AG04450 (cell line): ENCODE results near the gene PDIA5. TPM values are rescaled to one million over a fixed set of nuclear protein-coding genes. Genes with fewer than 3 reads are reported as not detected.
"Not testable (repeated sequence)": the region's sequence is repeated elsewhere in the genome, so short reads cannot be mapped to it uniquely, and the experiment has no call there.

Experiments used
- CTCF ChIA-PET: fragments of 300-600, 350-600 bp; formaldehyde crosslinking; extraction: SDS; loops from one replicate; lab custom pipeline; 2022; ENCODE audit warnings: antibody characterized with exemption, inconsistent platforms; lab: Charles Lee
- POLR2A ChIA-PET: fragments of 350-600 bp; formaldehyde crosslinking; extraction: SDS; loops from one replicate; lab custom pipeline; 2021; ENCODE audit warnings: antibody characterized with exemption, inconsistent platforms; lab: Yijun Ruan, JAX
- DNase-seq: peaks from one replicate; pipeline ENCODE4 v3.0.0-alpha.2; 2011; ENCODE audit warnings: low read depth, low spot score
- H3K27ac ChIP-seq: one replicate; pipeline ENCODE4 v1.5.1; 2012; ENCODE audit warnings: low read depth, low read length, control low read depth
- H3K27me3 ChIP-seq: one replicate; pipeline ENCODE4 v1.6.0; 2012; ENCODE audit warnings: low read length; ENCODE audit not compliant: control insufficient read depth, insufficient read depth
- H3K4me3 ChIP-seq: 2 replicates; pipeline ENCODE4 v1.5.1; 2011; ENCODE audit warnings: mild to moderate bottlenecking, low read depth, low read length, control low read depth
- H3K9me3 ChIP-seq: 2 replicates; pipeline ENCODE4 v1.5.1; 2012; ENCODE audit warnings: low read length; ENCODE audit not compliant: control insufficient read depth, insufficient read depth
- CTCF ChIP-seq: IDR thresholded peaks from 2 replicates; pipeline ENCODE4 v1.5.1; 2011; ENCODE audit warnings: low read depth, low read length, control low read depth, inconsistent platforms
- polyA plus RNA-seq: library from polyadenylated mRNA; depleted of rRNA; stranded (reverse); fragments of >200 nt; gene quantifications from 2 replicates; pipeline ENCODE4 v1.2.3, GENCODE V29; 2011

Gene PDIA5
- polyA plus RNA-seq, 1 experiment = 33.1 TPM

GRCh38 chr3:123150449-123151215, 83.8 kb downstream of the PDIA5 start:
- H3K9me3 ChIP-seq = no peaks in the 10 kb centered on the region
- CTCF ChIA-PET = no interaction called here
- no peak for TF ChIP-seq CTCF
- H3K4me3 ChIP-seq = no peak overlapping the region
- DNase-seq = no peak
- POLR2A ChIA-PET = no interaction called here
- H3K27me3 ChIP-seq = no peaks in the 10 kb centered on the region
- H3K27ac ChIP-seq = no peak overlapping the region

- no peak overlapping the region for H3K27ac ChIP-seq
- ChIA-PET POLR2A (no interaction called here), CTCF (no interaction called here)
These were observed 84.5 kb downstream of the PDIA5 start for GRCh38 chr3:123151251-123151705.

DNA sequence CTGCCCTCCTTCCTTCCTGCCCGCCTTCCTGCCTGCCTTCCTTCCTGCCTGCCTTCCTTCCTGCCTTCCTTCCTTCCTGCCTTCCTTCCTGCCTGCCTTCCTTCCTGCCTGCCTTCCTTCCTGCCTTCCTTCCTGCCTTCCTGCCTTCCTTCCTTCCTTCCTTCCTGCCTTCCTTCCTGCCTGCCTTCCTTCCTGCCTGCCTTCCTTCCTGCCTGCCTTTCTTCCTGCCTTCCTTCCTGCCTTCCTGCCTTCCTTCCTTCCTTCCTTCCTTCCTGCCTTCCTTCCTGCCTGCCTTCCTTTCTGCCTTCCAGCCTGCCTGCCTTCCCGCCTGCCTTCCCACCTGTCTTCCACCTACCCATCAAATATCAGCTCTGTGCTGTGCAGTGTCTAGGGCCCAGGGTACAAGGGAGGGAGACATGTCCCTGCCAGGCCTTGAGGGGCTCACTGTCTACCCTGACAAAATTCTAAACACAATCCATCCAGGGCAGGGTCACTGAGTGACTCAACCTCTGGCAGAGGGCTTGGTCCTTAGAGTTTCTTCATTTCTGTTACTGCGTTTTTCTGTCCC, 85.1 kb downstream of the PDIA5 start:
- H3K4me3 ChIP-seq, DNase-seq, H3K27me3 ChIP-seq, POLR2A ChIA-PET, CTCF ChIA-PET, H3K9me3 ChIP-seq, H3K27ac ChIP-seq: not testable (repeated sequence)

More at GRCh38 chr3:123151251-123151705, 84.5 kb downstream of the PDIA5 start:
- Histone ChIP-seq H3K27me3 (no peaks in the 10 kb centered on the region), H3K4me3 (no peak overlapping the region), H3K9me3 (no peaks in the 10 kb centered on the region)
- no peak for TF ChIP-seq CTCF
- no peak for DNase-seq

DNA sequence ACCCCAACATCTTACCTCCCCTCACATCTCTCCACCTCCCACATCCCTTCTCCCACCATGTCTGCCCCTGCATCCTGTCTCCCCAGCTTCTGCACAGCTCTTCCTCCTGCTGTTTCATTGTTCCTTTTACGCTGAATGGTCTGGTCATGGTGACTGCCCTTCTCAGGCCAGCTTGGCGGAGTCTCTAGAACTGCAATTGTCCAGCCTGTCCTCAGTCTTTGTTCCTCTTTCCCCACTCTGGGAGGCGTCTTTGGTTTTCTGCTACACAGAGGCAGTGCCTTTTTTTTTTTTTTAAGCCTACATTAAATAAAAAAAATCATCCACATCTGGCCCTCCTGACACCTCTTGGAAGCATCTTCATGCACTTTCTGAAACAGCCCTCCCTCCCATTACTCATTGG, 85.9 kb downstream of the PDIA5 start:
- Histone ChIP-seq H3K9me3 (no peaks in the 10 kb centered on the region), H3K27ac (no peak overlapping the region), H3K27me3 (no peaks in the 10 kb centered on the region), H3K4me3 (no peak overlapping the region)
- CTCF ChIA-PET = no interaction called here
- TF ChIP-seq CTCF = no peak
- POLR2A ChIA-PET = no interaction called here
- no peak for DNase-seq

DNA sequence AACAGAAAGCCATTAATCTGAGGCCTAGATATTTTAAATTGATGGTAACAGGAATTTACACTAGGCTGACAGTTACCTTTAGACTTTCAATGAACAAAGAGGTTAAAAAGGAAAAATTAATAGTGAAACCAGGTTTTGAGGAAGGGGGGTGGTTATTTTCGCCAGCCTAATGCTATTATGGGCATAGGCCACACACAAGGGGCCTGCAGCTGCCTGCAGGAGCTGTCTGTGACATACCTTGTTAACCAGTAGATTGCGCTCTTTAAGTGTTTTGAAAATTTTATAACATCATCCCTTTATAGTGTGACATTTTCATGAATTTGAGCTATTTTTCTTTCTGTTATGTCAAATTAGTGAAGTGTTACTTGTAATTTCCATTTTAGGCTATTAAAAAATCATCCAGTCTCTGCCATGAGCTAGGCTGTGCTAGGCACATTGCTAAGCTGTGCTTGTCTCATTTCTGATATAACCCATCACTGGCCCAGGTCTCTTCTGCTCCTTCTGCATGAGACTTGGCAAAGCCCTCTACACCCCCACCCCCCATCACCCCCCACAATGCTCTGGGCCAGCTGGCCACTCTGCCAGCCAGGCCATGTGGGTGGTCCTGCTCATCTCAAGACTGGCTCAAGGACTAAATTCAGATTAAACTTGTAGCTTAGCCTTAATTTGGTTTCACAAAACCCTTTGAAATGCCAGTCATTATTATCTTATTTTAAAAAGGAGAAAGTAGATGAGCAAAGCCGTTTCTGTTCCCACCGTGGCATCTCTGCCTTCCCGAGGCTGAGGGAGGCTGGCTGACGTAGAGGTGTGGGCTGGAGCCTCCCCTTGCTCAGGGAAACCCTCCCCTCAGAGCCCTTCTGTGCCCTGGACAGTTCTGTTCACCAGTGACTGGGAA, 86.5 kb downstream of the PDIA5 start:
- Histone ChIP-seq H3K4me3 (no peak overlapping the region), H3K9me3 (no peaks in the 10 kb centered on the region), H3K27me3 (no peaks in the 10 kb centered on the region), H3K27ac (no peak overlapping the region)
- TF ChIP-seq CTCF = no peak
- POLR2A ChIA-PET = no interaction called here
- no peak for DNase-seq
- CTCF ChIA-PET = no interaction called here
